ENCODE data around the gene TENT5C. TPM values are rescaled to one million over a fixed set of nuclear protein-coding genes. Genes with fewer than 3 reads are reported as not detected.
A peak's percentile ranks its signal among the peaks of the same experiment; 100 is the strongest.

The TENT5C gene
- total and polyA plus RNA-seq, 9 of the 15 experiments (the other 6 are each of a cell fraction or from before 2014, with no cell fraction given): 1.8 to 7.7 (median 4.0) TPM

- peak; percentile 12 for TF ChIP-seq PRDM10 (IDR thresholded peaks at IDR 0.05; ENCODE audit: partially characterized antibody)
- no peak for TF ChIP-seq ZFP91 (CRISPR knock-in tag; IDR thresholded peaks at IDR 0.05)
- no peak for TF ChIP-seq FOXP4 (CRISPR knock-in tag; IDR thresholded peaks at IDR 0.05; ENCODE audit: borderline replicate concordance)
- TF ChIP-seq ZNF280A (IDR thresholded peaks at IDR 0.05; ENCODE audit: low read depth, partially characterized antibody): no peak
- 0 out of 2 replicates have a peak, but pooled peaks have one; percentile 11 for TF ChIP-seq MYC (IDR thresholded peaks at IDR 0.05; ENCODE audit: low read depth, low read length)
- no peak for TF ChIP-seq MYC (CRISPR knock-in tag; IDR thresholded peaks at IDR 0.05; ENCODE audit: borderline replicate concordance, low read depth)
- TF ChIP-seq MTF1 (CRISPR knock-in tag; IDR thresholded peaks at IDR 0.05; ENCODE audit: borderline replicate concordance): no peak
- TF ChIP-seq SOX6 (IDR thresholded peaks at IDR 0.05): peak; percentile 26; the same call in 1 of the 2 replicates
- TF ChIP-seq MLX (CRISPR knock-in tag; conservative IDR thresholded peaks at IDR 0.05): no peak
- peak in 1 of 2 experiments; percentile 45; a peak in 1 of 4 replicates for TF ChIP-seq MAZ (CRISPR knock-in tag; conservative IDR thresholded peaks at IDR 0.05 in 1 of 2, IDR thresholded peaks at IDR 0.05 in 1 of 2)
- TF ChIP-seq PCBP2 (IDR thresholded peaks at IDR 0.05; ENCODE audit: low read depth, low read length, poor library complexity, severe bottlenecking): no peak
- 0 out of 2 replicates have a peak, but pooled peaks have one; percentile 33 for TF ChIP-seq AFF4 (CRISPR knock-in tag; IDR thresholded peaks at IDR 0.05)
Measured at GRCh38 chr1:117655220-117655577, 49.4 kb downstream of the TENT5C start (continued).

Measured in K562 (cell line).